RWPE1 (cell line): ENCODE data around the gene C1orf35.

Source experiments
- CTCF ChIA-PET: fragments of 350-600 bp; sonication (Branson Sonifier 250); formaldehyde crosslinking; extraction: SDS; loops from one replicate; lab custom pipeline; 2021; lab: Yijun Ruan, JAX
- POLR2A ChIA-PET: fragments of 400-600 bp; formaldehyde crosslinking; extraction: SDS; loops from one replicate; lab custom pipeline; 2020; ENCODE audit warnings: antibody characterized with exemption; ENCODE audit not compliant: low non-redundant PET; lab: Yijun Ruan, JAX
- DNase-seq: peaks from one replicate; pipeline ENCODE4 v3.0.0; 2012; ENCODE audit warnings: low spot score
- H3K27ac ChIP-seq: fragments of 450-650 bp; 2 replicates; pipeline ENCODE4 v1.5.1; 2017
- CTCF ChIP-seq: fragments of 450-650 bp; conservative IDR thresholded peaks from 2 replicates; pipeline ENCODE4 v1.5.1; 2017; ENCODE audit warnings: low read depth, mild to moderate bottlenecking

C1orf35 gene

GRCh38 chr1:228150120-228150460 lies 47.0 kb upstream of the C1orf35 start:
- no peak for TF ChIP-seq CTCF
- no peak for DNase-seq
- CTCF ChIA-PET = no interaction called here
- H3K27ac ChIP-seq = peak overlapping the region; percentile 100
- POLR2A ChIA-PET = interaction anchor here (1.4 to 1.5 kb wide), 2 partner anchors 13 to 15 kb away, joined by 11 read pairs; no protein-coding TSS in a partner anchor

- ChIA-PET POLR2A (interaction anchor here (0.6 to 1.5 kb wide), 2 partner anchors 13 to 16 kb away, joined by 4 to 11 read pairs; partner anchors contain the start of gene IBA57), CTCF (no interaction called here)
- DNase-seq = peak; percentile 77
- TF ChIP-seq CTCF = no peak
- H3K27ac ChIP-seq = peak within 1 kb of the TSS; percentile 100
These were observed 46.4 kb upstream of the C1orf35 start, which contains the start of gene GJC2 for GRCh38 chr1:228149406-228150119. TSS of gene GJC2 (plus strand) at chr1:228149930. CDS start at chr1:228157759, 7,829 bp downstream.

- no peak for TF ChIP-seq CTCF
- ChIA-PET POLR2A (interaction anchor here (0.6 to 1.5 kb wide), 3 partner anchors 14 to 17 kb away, joined by 3 to 11 read pairs (median 4); partner anchors contain the start of gene IBA57), CTCF (no interaction called here)
- H3K27ac ChIP-seq = peak overlapping the region; percentile 100
- peak; percentile 56 for DNase-seq
These were observed 45.8 kb upstream of the C1orf35 start for GRCh38 chr1:228148935-228149405.

- CTCF ChIA-PET = interaction anchor here (0.5 to 0.8 kb wide), 2 partner anchors 8 to 18 kb away, joined by 3 to 4 read pairs; partner anchors contain the start of gene GUK1
- peak; percentile 15 for DNase-seq
- no peak for TF ChIP-seq CTCF
- POLR2A ChIA-PET = interaction anchor here (0.6 kb wide), 1 partner anchor 16 kb away, joined by 3 read pairs; no protein-coding TSS in a partner anchor
- H3K27ac ChIP-seq = peak overlapping the region; percentile 100
These were observed 45.2 kb upstream of the C1orf35 start for GRCh38 chr1:228148196-228148861.

GRCh38 chr1:228147768-228148167 lies 44.6 kb upstream of the C1orf35 start:
- POLR2A ChIA-PET = no interaction called here
- DNase-seq = no peak
- TF ChIP-seq CTCF = no peak
- H3K27ac ChIP-seq = peak overlapping the region; percentile 100
- CTCF ChIA-PET = interaction anchor here (0.8 kb wide), 1 partner anchor 18 kb away, joined by 4 read pairs; no protein-coding TSS in a partner anchor

- CTCF ChIA-PET = no interaction called here
- peak overlapping the region; percentile 100 for H3K27ac ChIP-seq
- no peak for TF ChIP-seq CTCF
- no peak for DNase-seq
- POLR2A ChIA-PET = no interaction called here
These were observed 44.1 kb upstream of the C1orf35 start for GRCh38 chr1:228147151-228147693.
